Fibroblast of peridontal ligament (primary cell): ENCODE results near the gene PPP1R1B.

Experiments
- DNase-seq: peaks from one replicate; pipeline ENCODE4 v3.0.0-alpha.2; 2010; ENCODE audit errors: extremely low read depth

The PPP1R1B gene

GRCh38 chr17:39600288-39600996, 26.3 kb upstream of the PPP1R1B start:
- DNase-seq, result no peak

GRCh38 chr17:39600997-39601597, 25.7 kb upstream of the PPP1R1B start:
- DNase-seq, result no peak

GRCh38 chr17:39601758-39602532, 24.8 kb upstream of the PPP1R1B start:
- DNase-seq, result no peak

- DNase-seq, result no peak
Observed at GRCh38 chr17:39602533-39603303, 24.0 kb upstream of the PPP1R1B start.

GRCh38 chr17:39603304-39604016, 23.3 kb upstream of the PPP1R1B start:
- no peak for DNase-seq

GRCh38 chr17:39604911-39605491, 21.8 kb upstream of the PPP1R1B start:
- no peak for DNase-seq

- no peak for DNase-seq
Observed at GRCh38 chr17:39605492-39606433, 21.0 kb upstream of the PPP1R1B start.

- no peak for DNase-seq
Observed at GRCh38 chr17:39606434-39607056, 20.2 kb upstream of the PPP1R1B start.

- DNase-seq, result no peak
Observed at GRCh38 chr17:39607057-39607850, 19.5 kb upstream of the PPP1R1B start.

- DNase-seq, result no peak
Observed at GRCh38 chr17:39607851-39608130, 19.0 kb upstream of the PPP1R1B start, which contains the start of gene NEUROD2. TSS of gene NEUROD2 (minus strand) at chr17:39607920. CDS start at chr17:39606599, 1,321 bp downstream.

GRCh38 chr17:39608142-39608981, 18.4 kb upstream of the PPP1R1B start:
- DNase-seq, result no peak

- no peak for DNase-seq
Observed at GRCh38 chr17:39609416-39610025, 17.2 kb upstream of the PPP1R1B start.

- DNase-seq, result no peak
Observed at GRCh38 chr17:39611401-39612112, 15.2 kb upstream of the PPP1R1B start.

- DNase-seq, result no peak
Observed at GRCh38 chr17:39612291-39612894, 14.4 kb upstream of the PPP1R1B start.

GRCh38 chr17:39612935-39613464, 13.8 kb upstream of the PPP1R1B start:
- no peak for DNase-seq

GRCh38 chr17:39614545-39615157, 12.1 kb upstream of the PPP1R1B start:
- no peak for DNase-seq
